GM18505 (cell line): ENCODE data around the gene CCDC106.

ENCODE experiments used
- ATAC-seq: cut with Tn5 transposase; IDR thresholded peaks from one replicate; pipeline ENCODE4 v1.9.1; 2021; ENCODE audit not compliant: unreplicated experiment
- POLR2A ChIP-seq: IDR thresholded peaks from 4 replicates; pipeline ENCODE4 v1.6.1; 2011; ENCODE audit warnings: borderline replicate concordance; ENCODE audit not compliant: insufficient read depth, insufficient read length; ENCODE audit errors: extremely low read depth

CCDC106 gene

GRCh38 chr19:55694656-55695491, 46.9 kb downstream of the CCDC106 start:
- TF ChIP-seq POLR2A: no peak
- ATAC-seq: no peak

GRCh38 chr19:55695511-55696290, 47.7 kb downstream of the CCDC106 start:
- TF ChIP-seq POLR2A: no peak
- no peak for ATAC-seq

DNA sequence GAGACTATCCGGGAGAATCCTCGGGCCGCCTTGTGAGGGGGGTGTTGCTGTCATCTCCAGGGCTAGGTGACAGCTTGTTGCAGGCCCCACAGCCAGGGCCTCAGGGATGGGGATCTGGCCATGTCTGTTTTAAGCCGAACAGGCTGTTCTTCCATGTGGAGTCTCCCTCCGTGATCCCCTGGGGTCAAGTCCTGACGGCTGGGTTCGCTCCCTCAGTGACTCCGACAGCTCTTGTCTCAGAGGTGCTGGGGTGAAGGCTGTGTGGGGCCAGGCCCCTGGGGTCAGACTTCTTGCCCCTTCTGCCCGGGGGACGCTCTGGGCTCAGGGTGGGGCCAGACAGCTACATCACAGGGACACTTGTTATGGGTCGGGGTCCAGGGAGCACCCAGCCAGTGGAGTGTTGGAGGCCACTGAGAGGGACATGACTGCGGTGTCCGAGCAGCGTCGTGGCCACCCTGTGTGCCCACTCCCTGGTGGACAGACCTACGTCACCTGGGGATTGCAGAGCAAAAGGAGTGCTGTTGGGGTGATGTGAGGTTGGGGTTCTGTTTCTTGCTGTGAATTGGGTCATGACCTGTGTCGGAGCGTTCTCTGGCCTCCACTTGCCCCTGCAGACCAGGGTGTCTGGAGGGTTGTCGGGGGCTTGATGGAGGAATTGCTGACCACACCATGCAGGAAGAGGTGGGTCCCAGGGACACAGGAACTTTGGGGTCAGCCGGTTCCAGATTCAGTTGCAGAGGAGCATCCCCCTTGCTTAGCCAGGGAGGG, 48.5 kb downstream of the CCDC106 start:
- no peak for TF ChIP-seq POLR2A
- ATAC-seq: no peak

DNA sequence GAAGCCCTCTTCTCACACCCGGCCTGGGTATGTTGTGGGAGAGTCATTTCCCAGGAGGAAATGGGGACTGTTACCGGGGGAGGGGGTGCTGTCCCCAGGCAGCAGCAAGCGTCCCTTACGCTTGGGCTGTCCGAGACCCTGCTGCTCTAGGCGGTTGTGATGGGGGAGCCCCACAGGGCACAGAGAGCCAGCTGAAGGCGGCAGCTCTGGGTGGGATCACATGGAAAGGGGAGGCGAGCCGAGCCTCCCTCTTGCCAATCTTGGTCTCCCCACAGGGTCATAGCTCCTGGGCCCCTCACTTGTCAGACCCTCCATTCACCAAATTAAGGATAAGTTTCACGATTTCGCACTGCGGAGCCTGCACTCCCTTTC, 49.0 kb downstream of the CCDC106 start:
- ATAC-seq: no peak
- no peak for TF ChIP-seq POLR2A

GRCh38 chr19:55697698-55698097, 49.7 kb downstream of the CCDC106 start:
- no peak for ATAC-seq
- no peak for TF ChIP-seq POLR2A

DNA sequence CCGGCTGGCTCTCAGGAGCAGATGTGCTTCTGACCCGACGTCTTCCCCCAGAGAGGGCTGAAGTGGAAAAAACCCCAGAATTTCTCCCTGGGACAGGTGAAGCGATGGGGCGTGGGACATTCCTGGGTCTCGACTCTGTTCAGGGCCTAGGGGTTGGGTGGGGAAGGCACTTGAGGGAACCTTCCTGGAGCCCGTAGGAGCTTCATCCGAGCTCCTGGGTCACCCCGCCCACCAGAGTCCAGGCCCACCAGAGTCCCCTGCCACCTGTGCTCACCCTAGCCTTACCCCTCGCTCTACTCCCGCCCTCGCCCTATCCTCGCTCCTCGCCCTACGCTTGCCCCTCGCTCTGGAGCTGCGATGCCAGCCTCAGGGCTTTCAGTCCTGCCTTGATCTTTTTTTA, 50.2 kb downstream of the CCDC106 start:
- no peak for TF ChIP-seq POLR2A
- no peak for ATAC-seq

DNA sequence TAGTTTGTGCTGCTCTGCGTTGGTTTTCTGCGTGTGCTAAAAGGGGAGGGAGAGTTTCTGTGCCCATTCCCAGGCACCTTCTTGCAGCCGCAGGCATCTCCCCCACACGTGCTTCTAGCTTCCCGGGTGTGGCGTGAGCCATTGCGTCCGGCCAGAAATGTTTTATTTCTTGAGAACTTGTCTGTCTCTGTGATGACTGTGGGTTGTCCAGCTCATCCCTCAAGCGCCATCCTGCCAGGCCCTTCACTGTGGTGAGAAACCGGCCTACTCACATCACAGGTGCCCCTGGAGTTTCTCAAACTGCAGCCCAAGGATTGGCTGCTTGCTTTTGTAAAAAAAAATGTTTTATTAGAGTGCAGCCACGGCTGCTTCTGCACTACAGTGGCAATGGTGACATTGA, 51.2 kb downstream of the CCDC106 start:
- TF ChIP-seq POLR2A: no peak
- ATAC-seq: no peak

- TF ChIP-seq POLR2A: no peak
- ATAC-seq: no peak
These were observed 52.8 kb downstream of the CCDC106 start for GRCh38 chr19:55700813-55701212.

- no peak for TF ChIP-seq POLR2A
- no peak for ATAC-seq
These were observed 54.2 kb downstream of the CCDC106 start for GRCh38 chr19:55702131-55702627.
